HG02798 (cell line): ENCODE results near the gene STK10.

Experiments
- ATAC-seq: cut with Tn5 transposase; IDR thresholded peaks from one replicate; pipeline ENCODE4 v1.9.1; 2021; ENCODE audit warnings: mild to moderate bottlenecking; ENCODE audit not compliant: unreplicated experiment, poor library complexity

The STK10 gene

DNA sequence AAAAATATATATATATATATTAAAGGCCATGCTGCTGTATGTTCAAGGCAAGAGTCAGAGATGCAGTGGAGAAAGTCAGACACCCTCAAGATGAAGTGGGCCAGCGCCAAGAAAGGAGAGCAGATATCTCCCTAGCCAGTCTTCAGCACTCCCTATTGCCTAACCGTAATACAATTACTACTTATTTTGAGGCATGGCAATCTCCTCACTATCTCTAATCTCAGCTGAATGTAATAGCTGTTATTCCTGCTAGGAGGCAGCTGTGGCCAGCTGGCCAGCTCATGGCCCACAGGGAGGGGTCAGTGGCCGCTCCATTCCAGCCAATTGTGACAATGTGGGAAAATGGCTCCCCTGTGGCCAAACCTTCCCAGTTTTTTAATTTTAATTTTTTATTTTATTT lies 94.1 kb downstream of the STK10 start:
- no peak for ATAC-seq

DNA sequence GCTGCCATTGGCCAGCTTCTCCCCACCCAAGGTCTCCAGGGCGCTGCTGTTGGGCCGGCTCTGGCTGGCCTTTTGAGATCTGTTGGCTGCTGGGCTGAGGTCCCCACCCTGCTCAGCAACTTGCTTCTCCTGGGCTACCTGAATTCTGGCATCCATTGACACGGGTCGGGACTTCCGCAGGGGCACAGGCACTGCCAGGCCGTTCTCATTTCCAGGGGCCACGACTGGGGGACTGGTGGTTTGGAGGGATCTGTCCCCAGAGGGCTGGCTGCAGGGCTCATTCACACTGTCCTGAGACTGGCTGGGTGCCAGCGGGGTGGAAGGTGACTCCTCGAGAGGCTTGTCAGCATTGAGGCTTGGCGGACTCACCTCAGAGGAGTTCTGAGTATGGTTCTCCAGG lies 94.5 kb downstream of the STK10 start:
- no peak for ATAC-seq

DNA sequence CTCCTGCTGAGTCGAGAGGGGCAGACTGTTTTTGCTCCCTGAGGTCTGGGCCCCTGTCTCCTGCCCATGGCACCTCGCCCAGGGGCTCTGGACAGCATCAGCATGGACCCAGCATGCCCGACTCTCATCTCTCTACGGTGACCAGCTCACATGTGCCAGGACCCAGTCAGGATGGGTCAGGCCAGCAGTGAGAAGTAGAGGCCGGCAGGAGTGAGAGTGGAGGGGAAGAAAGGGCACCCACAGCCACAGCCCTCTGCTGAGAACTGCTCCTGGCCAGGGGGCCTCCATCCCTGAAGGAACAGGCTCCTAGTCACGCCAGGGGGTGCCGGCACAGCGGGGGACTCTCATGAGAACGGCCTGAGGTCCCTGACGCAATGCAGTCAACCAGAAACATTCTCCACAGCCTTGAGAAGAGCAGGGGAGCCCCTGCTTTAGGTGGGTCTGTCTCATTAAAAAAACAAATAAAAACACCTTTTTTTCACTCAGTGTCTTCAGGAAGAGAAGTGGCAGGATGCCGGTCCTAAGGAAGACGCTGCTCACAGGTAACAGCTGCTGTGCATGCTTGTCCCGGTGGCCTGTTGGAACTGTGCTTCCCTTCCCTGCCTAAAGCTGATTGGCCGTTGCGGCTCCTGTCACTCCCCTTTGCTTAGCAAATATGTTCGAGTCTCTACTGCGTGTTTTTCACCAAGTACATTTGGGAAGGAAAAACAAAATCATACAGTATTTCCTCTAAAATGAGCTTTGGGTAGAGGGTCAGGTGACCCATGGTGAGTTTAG lies 95.9 kb downstream of the STK10 start:
- ATAC-seq = no peak

DNA sequence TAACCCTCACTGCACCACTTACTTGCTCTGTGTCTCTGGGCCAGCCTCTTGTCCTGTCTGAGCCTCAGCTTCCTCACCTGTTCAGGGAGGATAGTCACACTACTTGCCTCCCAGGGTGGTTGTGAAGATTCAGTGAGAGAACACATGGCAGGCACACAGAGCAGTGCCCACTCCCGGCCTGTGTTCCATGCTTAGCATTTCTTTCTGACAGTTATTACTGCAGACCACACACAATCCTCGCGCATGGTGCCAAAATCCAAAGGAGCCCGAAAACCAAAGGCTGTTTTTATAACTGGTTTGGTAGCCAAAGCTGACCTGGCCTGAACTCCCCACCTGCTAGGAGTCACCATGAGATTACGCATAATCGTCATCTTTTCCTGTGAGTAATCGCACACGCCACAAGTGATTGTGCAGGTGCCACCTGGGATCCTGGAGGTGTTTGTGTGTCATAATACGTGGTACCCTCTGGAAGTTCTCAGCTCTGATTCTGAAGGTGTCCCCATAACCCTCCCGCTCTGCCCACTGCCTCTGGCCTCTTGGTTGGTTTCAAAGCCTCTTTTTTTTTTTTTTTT lies 97.0 kb downstream of the STK10 start:
- no peak for ATAC-seq

DNA sequence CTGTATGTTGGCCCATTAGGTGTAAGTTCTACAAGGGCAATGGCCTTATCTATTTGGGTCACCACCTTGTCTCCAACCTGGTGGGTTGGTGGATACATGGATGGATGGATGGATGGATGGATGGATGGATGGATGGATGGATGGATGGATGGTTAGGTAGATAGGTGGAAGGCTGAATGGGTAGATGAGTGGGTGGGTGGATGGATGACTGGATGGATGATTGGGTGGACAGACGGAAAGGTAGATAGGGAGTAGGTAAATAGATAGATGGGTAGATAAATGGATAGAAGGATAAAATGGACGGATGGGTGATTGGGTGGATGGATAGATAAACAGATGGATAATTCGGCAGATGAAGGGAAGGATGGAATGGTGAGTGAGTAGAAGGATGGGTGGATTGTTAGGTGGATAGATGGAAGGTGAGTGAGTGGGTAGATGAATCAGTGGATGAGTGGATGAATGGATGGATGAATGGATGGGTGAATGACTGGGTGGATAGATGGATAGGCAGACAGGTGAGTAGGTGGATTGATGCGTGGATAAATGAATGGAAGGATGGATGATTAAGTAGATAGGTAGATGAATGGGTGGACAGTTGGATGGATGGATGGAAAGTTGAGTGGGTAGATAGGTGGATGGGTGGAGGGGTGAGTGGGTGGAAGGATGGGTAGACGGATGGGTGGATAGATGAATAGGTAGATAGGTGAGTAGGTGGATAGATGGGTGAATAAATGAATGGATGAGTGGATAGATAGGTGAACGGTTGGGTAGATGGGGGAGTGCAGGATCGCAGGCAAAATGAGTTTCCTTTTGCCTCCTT lies 98.5 kb downstream of the STK10 start:
- ATAC-seq = no peak

DNA sequence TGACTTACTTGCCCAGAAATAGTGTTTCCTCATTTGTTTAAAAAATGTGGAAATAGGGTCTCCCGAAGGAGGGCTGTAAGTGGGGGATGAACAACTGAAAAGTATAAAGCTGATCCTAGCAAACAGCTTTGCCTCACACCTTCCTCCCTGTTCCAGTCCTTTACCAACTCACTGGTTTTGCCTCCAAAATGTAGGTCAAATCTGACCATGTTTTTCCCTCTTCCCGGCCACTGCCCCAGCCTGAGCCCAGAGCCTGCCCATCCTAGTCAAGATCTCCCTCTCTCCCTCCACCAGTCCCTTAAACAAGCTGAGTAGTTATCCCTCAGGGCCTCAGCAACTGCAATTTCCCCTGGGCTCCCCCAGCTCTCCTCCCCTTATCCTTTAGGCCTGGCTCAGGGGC lies 99.2 kb downstream of the STK10 start:
- no peak for ATAC-seq

DNA sequence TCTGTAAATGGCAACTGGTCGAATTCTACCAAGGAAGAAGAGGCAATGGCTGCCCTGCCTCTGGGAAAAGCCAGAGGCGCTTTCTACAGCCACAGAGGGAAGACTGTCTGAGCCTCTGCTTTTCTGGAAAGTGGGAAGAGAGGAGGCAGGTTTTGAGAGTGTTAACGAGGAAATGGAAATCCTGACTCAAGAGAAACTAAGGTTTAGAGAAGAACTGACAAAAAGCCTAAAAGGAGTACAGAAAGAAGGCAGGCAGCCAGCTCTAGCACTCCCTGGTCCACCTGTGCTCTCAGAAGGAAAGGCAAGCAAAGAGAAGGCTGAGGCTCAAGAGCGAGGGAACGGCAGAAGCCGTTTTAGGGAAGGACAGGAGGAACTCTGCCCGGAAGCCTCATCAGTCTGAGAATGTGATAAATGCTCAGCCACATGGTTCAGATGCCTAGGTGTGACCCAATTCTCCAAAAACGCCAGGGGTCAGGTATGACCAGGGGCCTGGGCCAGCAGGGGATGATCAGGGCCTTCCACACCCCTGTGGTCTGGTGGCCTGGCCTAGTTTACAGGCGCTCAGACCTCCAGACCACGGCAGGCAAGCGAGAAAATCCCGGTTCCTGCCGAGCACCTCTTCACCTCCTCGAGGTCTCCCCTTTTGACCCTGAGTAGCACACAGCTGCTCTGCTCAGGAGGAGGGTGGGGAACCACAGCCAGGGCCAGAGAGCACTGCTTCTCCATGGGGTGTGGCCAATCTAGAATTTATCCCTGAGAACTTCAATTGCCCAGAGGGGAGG lies 101.6 kb downstream of the STK10 start:
- no peak for ATAC-seq

DNA sequence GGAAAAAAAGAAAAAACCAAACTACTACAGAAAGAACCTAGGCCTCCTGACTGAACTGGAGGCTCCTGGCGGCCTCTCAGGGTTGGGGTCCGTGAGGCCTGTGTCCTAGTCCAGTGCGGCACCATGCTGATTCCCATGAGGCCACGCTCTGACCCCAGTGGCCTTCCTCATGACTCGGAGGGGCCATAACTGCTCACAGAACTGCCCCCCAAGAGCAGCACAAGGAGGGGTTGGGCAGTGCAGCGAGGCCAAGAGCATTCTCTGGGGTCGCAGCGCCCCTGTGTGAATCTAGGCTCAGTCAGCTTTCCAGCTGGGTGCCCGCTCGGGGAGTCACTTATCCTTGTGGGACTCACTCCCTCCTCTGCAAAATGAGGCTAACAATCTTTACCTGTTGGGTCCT lies 102.3 kb downstream of the STK10 start:
- ATAC-seq = no peak

DNA sequence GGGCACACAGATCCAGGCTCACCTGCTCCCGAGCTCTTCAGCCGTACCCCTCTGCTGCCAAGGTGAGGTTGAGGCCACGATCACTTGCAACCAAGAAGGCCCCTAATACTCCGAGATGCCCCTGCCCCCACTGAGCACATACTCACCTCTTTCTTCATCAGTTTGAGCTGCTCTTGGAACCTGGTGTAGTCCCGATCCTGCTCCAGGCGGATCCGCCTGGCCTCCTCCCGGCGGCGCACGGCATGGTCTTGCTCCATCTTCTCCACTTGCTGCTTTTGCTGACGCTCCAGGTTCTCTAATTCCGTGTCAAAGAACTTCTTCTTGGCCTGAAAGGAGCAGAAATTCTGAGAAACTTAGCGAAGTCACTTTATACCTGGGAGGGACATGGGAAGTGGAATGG lies 105.8 kb downstream of the STK10 start:
- ATAC-seq = no peak

DNA sequence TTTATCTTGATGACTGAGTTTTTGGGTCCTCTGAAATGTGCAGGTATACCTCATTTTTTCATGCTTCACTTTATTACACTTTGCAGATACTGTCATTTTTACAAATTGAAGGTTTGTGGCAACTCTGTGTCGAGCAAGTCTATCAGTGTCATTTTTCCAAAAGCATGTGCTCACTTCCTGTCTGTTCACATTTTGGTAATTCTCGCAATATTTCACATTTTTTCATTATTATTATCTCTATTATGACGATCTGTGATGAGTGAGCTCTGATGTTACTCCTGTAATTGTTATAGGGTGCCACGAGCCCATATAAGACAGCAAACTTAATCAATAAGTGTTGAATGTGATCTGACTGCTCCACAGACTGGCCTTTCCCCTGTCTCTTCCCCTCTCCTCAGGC lies 108.1 kb downstream of the STK10 start:
- ATAC-seq = no peak

DNA sequence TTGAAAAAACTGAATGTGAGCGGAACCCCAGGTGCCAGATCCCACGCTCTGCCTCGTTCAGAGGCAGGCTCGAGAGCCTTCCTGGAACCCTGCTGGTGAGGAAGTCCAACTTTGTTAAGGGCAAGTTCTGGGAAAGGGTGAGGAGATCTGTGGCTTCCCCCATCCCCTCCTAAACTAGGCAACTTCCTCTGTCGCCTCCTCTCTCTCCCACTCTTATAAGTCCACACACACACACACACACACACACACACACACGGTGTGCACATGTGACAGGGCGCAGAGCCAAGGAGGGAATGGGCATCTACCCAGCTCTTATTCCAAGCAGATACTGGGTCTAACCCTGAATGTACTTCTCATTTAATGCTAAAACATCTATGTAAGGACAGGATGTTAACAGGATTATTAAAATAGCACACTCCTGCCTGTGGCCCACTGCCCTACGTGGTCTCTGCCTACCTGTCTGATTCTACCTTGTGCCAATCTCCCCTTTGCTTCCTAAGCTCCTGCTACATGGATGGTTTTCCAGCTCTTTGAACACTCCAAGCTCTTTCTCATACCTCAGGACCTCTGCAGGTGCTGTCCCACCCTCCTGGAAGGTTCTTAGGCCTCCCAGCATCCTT lies 109.2 kb downstream of the STK10 start:
- ATAC-seq = no peak

DNA sequence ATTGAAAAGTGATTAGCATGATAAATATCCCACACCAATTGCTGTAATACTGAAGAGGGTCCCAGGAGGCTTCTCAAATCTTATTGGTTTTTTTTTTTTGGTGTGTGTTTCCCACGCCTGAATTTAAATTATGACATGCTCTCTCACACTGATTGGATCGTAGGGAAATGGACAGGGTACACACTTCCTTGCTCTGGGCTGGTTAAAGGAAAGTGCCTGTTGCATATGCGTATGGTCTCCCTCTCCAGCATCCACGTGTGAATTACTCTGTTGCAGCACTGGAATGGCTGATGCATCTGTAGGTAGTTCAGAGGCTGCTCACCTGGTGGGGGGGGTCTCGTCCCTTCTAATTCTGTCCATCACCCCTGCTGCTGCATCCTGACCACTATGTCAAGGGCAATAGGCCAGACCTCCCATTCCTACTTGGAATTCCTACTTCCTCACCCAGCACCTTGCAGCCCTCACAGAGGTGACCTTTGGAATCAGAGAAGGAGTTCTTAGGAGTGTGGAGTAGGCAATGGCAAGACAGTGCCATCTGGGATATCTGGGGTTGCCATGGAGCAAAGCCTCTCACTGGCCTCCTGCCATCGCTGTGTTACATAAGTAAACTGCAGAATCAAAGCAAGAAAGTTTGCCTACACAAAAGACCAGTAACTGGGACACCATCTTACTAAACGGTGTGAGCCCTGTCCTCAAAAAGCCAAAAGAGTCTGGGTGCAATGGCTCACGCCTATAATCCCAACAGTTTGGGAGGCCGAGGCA lies 110.2 kb downstream of the STK10 start:
- ATAC-seq = no peak

DNA sequence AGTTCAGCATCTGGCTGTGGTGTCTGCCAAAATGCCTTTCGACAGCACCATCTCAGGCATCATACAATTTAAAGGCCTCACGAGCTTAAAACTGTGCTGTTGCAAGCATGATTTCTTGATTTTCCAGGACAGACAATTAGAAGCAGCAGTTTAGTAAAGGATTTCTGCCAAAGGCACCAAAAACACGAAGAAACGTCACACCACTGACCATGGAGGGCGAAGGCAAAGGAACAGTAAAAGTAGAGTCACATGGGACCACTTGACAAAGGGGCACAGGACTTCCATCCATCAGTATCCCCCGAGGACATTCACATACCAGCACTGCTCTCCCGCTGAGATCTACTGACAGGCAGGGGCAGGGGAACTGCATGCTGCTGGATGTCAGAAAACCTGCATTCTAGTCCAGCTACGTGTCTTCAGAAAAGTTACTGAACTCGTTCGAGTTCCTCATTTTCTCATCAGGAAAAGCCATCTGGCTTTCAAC lies 111.2 kb downstream of the STK10 start:
- no peak for ATAC-seq

DNA sequence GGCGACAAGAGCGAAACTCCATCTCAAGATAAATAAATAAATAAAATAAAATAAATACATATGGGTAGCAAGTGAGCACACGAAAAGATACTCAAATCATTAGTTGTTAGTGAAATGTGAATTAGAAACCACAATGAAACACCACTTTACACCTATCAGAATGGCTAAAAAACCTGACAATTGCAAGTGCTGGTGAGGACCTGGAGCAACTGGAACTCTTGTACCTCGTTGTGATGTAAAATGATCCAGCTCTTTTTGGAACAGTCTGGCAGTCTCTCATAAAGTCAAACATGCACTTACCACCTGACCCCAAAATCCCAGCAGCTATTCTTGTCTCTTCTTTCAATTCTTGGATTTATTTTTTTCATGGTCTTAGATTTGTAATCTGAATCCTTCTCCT lies 112.4 kb downstream of the STK10 start:
- no peak for ATAC-seq

DNA sequence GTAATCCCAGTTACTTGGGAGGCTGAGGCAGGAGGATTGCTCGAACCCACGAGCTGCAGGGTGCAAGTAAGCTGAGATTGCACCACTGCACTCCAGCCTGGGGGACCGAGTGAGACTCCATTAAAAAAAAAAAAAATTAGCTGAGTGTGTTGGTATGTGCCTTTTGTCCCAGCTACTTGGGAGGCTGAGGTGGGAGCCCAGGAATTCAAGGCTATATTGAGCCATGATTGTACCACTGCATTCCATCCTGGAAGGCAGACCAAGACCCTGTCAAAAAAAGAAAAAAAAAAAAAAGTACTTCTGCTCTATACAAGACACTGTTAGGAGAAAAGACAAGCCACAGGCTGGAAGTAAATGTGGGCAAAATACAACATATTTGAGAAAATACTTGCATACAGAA lies 113.1 kb downstream of the STK10 start:
- no peak for ATAC-seq

DNA sequence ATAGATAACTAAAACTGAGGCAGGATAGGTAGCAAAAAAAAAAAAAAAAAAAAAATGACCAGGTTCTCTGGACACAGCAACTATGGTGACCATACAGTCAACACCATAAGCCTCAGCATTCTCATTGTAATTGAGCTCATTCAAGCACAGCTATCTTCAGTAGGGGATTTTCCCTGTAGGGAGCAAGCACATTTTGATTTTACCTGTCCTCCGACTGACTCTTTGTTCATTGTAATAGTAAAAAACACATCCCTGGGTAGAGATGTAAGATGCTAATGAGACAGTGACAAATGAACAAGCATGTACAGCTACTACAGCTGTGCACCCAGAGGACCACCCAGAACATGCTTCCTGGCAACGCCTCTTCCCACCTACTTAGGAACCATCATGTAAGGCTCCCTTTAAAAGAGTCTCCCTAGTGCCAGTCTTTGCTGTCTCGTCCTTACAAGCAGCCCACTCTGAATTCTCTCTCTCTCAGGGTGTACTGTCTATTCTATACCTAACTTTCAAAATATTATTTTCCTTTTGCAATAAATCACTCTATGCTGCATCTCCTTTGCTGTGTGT lies 116.6 kb downstream of the STK10 start:
- no peak for ATAC-seq

DNA sequence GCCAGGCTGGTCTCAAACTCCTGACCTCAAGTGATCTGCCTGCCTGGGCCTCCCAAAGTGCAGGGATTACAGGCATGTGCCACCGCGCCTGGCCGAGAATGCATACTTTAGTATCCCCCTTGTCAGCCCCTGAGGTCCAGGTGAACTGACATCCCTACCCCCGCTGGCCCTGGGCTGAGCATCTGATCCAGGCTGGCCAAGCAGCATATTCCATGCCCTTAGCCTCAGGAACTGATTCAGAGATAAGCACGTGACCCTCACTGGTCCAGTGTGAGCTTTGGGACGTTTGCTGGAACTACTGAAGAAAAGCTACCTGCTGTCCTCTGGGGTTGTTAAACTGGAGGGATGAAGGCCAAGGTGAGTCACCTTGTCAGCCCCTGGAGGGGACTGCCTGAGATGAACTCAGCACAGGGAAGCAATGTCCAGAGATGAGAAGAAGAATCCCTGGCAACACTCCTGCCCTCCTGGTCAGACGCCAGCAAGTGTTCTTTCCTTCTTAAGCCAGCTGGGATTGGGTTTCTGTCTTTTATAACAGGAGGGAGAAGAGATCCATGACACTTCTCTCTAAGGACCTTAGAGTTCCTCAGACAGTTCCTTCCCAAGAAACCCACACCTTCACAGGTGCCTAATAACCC lies 122.5 kb downstream of the STK10 start:
- no peak for ATAC-seq

DNA sequence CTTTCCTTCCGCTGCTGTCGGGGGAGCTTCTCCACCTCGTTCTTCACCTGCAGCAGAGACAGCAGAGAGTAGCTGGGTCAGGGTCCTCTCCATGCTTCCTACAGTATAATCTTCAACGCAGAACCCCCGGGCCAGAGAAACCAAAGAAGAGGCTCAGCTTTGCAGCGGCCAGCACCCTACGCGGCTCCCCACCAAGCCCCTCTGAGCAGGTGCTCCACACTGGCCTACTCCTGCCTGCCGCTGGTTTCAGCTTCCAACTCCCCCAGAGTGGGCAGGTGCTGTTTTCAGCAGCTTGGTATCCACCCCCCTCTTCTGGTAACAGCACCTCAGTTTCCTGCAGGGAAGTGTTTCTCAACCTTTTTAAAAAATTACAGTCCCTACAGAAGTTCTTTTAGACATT lies 123.3 kb downstream of the STK10 start:
- no peak for ATAC-seq

DNA sequence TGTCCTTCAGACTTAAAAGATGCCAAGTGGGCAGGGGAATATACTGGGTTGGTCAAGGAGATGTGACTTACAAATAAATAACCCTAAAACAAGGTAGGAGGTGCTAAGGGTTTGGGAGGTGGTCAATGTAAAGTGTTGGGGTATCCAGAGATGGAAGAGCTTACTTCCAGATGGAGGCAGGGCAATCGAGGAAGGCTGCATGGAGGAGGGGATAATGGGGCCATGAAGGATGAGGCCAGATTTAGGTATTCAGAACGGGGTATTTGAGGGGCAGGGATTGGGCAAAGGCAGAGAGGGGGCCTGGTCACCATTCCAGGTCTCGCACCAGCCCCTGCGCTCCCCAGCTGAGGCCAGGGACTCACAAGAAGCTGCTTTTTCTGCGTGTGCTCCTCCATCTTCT lies 123.7 kb downstream of the STK10 start:
- no peak for ATAC-seq
